ENCODE measurements around the gene PTPN7.
"Not testable (repeated sequence)": the region's sequence is repeated elsewhere in the genome, so short reads cannot be mapped to it uniquely, and the experiment has no call there.

Gene PTPN7

GRCh38 chr1:202189001-202189790 is 28.8 kb upstream of the PTPN7 start:
- no peak for DNase-seq

GRCh38 chr1:202187697-202188407 is 27.4 kb upstream of the PTPN7 start:
- no peak for DNase-seq

- no peak for DNase-seq
Measured at GRCh38 chr1:202187041-202187671, 26.8 kb upstream of the PTPN7 start.

- DNase-seq, result no peak
Measured at GRCh38 chr1:202186327-202186726, 25.9 kb upstream of the PTPN7 start.

GRCh38 chr1:202184750-202185460 is 24.5 kb upstream of the PTPN7 start:
- DNase-seq, result no peak

GRCh38 chr1:202182040-202182877 is 21.9 kb upstream of the PTPN7 start:
- DNase-seq, result no peak

GRCh38 chr1:202181586-202181985 is 21.2 kb upstream of the PTPN7 start:
- no peak for DNase-seq

GRCh38 chr1:202180751-202181139 is 20.3 kb upstream of the PTPN7 start:
- DNase-seq, result not testable (repeated sequence)

GRCh38 chr1:202179828-202180750 is 19.7 kb upstream of the PTPN7 start:
- no peak for DNase-seq

- DNase-seq, result no peak
Measured at GRCh38 chr1:202176949-202177927, 16.8 kb upstream of the PTPN7 start.

- no peak for DNase-seq
Measured at GRCh38 chr1:202173993-202174392, 13.6 kb upstream of the PTPN7 start.

- no peak for DNase-seq
Measured at GRCh38 chr1:202172015-202172355, 11.6 kb upstream of the PTPN7 start.

- DNase-seq, result no peak
Measured at GRCh38 chr1:202171292-202172014, 11.1 kb upstream of the PTPN7 start.

GRCh38 chr1:202170726-202171125 is 10.3 kb upstream of the PTPN7 start:
- no peak for DNase-seq

- DNase-seq, result no peak
Measured at GRCh38 chr1:202168861-202169260, 8.5 kb upstream of the PTPN7 start.

- no peak for DNase-seq
Measured at GRCh38 chr1:202167708-202168415, 7.5 kb upstream of the PTPN7 start.

GRCh38 chr1:202167054-202167453 is 6.7 kb upstream of the PTPN7 start:
- DNase-seq, result not testable (repeated sequence)
